OCI-LY3 (cell line): Measurements from ENCODE around the gene LRBA.

Source experiments
- CTCF ChIP-seq: fragments of 200-600, 300-600 bp; sonication (generic); IDR thresholded peaks from 2 replicates; pipeline ENCODE4 v1.5.1; 2014; ENCODE audit warnings: antibody characterized with exemption, low read length, low read depth
- EZH2phosphoT487 ChIP-seq: fragments of 200-600 bp; shearing (Covaris generic); IDR thresholded peaks from 2 replicates; pipeline ENCODE4 v1.6.1; 2018; ENCODE audit warnings: antibody characterized with exemption, mixed run types, low read depth

- TF ChIP-seq CTCF: no peak
- no peak for TF ChIP-seq EZH2phosphoT487
Measured at GRCh38 chr4:150482581-150482980, 532.5 kb downstream of the LRBA start.
